SJCRH30 (cell line): ENCODE measurements around the gene ATP2C1. TPM values are rescaled to one million over a fixed set of nuclear protein-coding genes. Genes with fewer than 3 reads are reported as not detected.

Experiments used
- DNase-seq, 2 experiments: peaks; one replicate each; pipeline ENCODE4 v3.0.0-alpha.2; 2015 to 2020
- H3K27ac ChIP-seq: fragments of 250-450 bp; sonication (Bioruptor Pico); 2 replicates; pipeline ENCODE4 v1.5.1; 2020; ENCODE audit warnings: mild to moderate bottlenecking, moderate library complexity
- H3K27me3 ChIP-seq: fragments of 250-450 bp; sonication (Bioruptor Pico); 2 replicates; pipeline ENCODE4 v1.5.1; 2020; ENCODE audit warnings: mild to moderate bottlenecking, moderate library complexity
- H3K36me3 ChIP-seq: fragments of 250-450 bp; sonication (Bioruptor Pico); 2 replicates; pipeline ENCODE4 v1.5.1; 2020; ENCODE audit warnings: mild to moderate bottlenecking, moderate library complexity
- H3K4me1 ChIP-seq: fragments of 250-450 bp; sonication (Bioruptor Pico); 2 replicates; pipeline ENCODE4 v1.5.1; 2020; ENCODE audit warnings: mild to moderate bottlenecking, moderate library complexity
- H3K4me3 ChIP-seq: fragments of 250-450 bp; sonication (Bioruptor Pico); 2 replicates; pipeline ENCODE4 v1.5.1; 2020; ENCODE audit warnings: mild to moderate bottlenecking, moderate library complexity
- H3K9me3 ChIP-seq: fragments of 250-450 bp; sonication (Bioruptor Pico); replicated peaks from 2 replicates; pipeline ENCODE4 v1.5.1; 2020; ENCODE audit warnings: mild to moderate bottlenecking, moderate library complexity
- total RNA-seq: library from RNA; depleted of rRNA; stranded (reverse); fragments of >200 nt; shearing (Covaris generic); gene quantifications from 2 replicates; pipeline ENCODE4 v1.2.3, GENCODE V29; 2014; rRNA removed

ATP2C1 gene
- total RNA-seq, 1 experiment from 2014 or later, result 40.2 TPM

GRCh38 chr3:131050001-131050400 is 156.1 kb downstream of the ATP2C1 start:
- DNase-seq, result no peak
- no peaks in the 10 kb centered on the region for H3K4me1 ChIP-seq
- no peak overlapping the region for H3K27ac ChIP-seq
- H3K9me3 ChIP-seq, result no peaks in the 10 kb centered on the region
- no peak overlapping the region for H3K4me3 ChIP-seq
- 0 out of 2 replicates have a peak, but pooled peaks cover 3% of the 10 kb centered on the region for H3K27me3 ChIP-seq
- H3K36me3 ChIP-seq, result no peaks in the 10 kb centered on the region

- no peaks in the 10 kb centered on the region for H3K9me3 ChIP-seq
- H3K4me3 ChIP-seq, result no peak overlapping the region
- H3K27me3 ChIP-seq, result 0 out of 2 replicates have a peak, but pooled peaks cover 3% of the 10 kb centered on the region
- H3K27ac ChIP-seq, result no peak overlapping the region
- DNase-seq, result no peak
- no peaks in the 10 kb centered on the region for H3K4me1 ChIP-seq
- no peaks in the 10 kb centered on the region for H3K36me3 ChIP-seq
Measured at GRCh38 chr3:131053043-131053859, 159.4 kb downstream of the ATP2C1 start.

Other genes with a start within 250 kb of the ATP2C1 start
- 39.4 and 43.4 TPM in 2 replicates for gene PIK3R4, start 147.3 kb upstream of the ATP2C1 start, total RNA-seq
- 10.4 and 10.5 TPM in 2 replicates for gene ASTE1, start 132.7 kb downstream of the ATP2C1 start, total RNA-seq
- gene NEK11, start 132.8 kb downstream of the ATP2C1 start, total RNA-seq, result 1.9 and 2.0 TPM in 2 replicates